ENCODE data around the gene AFF2.

- no peak for TF ChIP-seq CTCF (IDR thresholded peaks at IDR 0.05)
- no peak for TF ChIP-seq POLR2A (IDR thresholded peaks at IDR 0.05)
Observed at GRCh38 chrX:148613636-148614035, 113.2 kb downstream of the AFF2 start.

Data from uterus (tissue), 2 donors.